Lower leg skin (tissue), 3 donors: Measurements from ENCODE around the gene UHMK1.

Experiments used
- POLR2A ChIP-seq, 2 donors: fragments of 450-650 bp; IDR thresholded peaks; one replicate each; pipeline ENCODE4 v1.6.1; 2016 to 2017; ENCODE audit warnings: antibody characterized with exemption in 2 of 2, mild to moderate bottlenecking in 1 of 2, moderate library complexity in 1 of 2
- TF ChIP-seq, protein P1 (sequence below), 3 donors: fragments of 450-650 bp; IDR thresholded peaks; one replicate each; pipeline ENCODE4 v1.5.1; 2016; ENCODE audit warnings: antibody characterized with exemption in 3 of 3, mild to moderate bottlenecking in 3 of 3, moderate library complexity in 2 of 3

- TF ChIP-seq, protein P1, sequence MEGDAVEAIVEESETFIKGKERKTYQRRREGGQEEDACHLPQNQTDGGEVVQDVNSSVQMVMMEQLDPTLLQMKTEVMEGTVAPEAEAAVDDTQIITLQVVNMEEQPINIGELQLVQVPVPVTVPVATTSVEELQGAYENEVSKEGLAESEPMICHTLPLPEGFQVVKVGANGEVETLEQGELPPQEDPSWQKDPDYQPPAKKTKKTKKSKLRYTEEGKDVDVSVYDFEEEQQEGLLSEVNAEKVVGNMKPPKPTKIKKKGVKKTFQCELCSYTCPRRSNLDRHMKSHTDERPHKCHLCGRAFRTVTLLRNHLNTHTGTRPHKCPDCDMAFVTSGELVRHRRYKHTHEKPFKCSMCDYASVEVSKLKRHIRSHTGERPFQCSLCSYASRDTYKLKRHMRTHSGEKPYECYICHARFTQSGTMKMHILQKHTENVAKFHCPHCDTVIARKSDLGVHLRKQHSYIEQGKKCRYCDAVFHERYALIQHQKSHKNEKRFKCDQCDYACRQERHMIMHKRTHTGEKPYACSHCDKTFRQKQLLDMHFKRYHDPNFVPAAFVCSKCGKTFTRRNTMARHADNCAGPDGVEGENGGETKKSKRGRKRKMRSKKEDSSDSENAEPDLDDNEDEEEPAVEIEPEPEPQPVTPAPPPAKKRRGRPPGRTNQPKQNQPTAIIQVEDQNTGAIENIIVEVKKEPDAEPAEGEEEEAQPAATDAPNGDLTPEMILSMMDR (IDR thresholded peaks at IDR 0.05): no peak
- TF ChIP-seq POLR2A (IDR thresholded peaks at IDR 0.05): no peak
Observed at GRCh38 chr1:162548170-162548569, 50.6 kb downstream of the UHMK1 start.
